Measurements from ENCODE around the gene C15orf62.

- peak in 3 of 6 experiments; percentile 17 to 44 (median 20) for TF ChIP-seq CTCF (IDR thresholded peaks at IDR 0.05)
- peak; percentile 41 to 43 for TF ChIP-seq POLR2A (IDR thresholded peaks at IDR 0.05)
These were observed 37.5 kb downstream of the C15orf62 start, which contains the start of the genes DNAJC17 and ZFYVE19 for GRCh38 chr15:40807028-40807887.

Data from adrenal gland (tissue), 5 donors.